GM04503 (cell line): ENCODE results near the gene FRMD4B.

Source experiments
- DNase-seq: peaks from one replicate; pipeline ENCODE4 v3.0.0-alpha.2; 2012; ENCODE audit warnings: low read depth

FRMD4B gene

DNA sequence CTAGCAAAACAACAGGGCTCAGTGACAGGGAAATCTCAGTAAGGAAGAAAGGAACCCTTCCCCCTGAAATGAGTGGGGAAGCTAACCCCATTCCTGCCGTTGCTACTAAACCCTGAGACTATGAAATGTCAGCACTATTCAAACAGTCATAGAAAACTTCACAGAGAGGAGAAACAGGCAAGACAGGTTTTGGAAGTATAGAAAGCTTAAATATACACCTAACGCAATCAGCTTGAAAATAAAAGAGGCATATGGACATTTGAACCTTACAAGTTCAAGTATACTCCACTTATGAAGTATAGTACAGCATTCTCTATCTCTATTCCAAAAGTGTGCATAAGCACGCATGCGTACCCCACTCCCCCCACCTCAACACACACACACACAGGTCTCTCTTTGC lies 17.6 kb upstream of the FRMD4B start:
- no peak for DNase-seq

DNA sequence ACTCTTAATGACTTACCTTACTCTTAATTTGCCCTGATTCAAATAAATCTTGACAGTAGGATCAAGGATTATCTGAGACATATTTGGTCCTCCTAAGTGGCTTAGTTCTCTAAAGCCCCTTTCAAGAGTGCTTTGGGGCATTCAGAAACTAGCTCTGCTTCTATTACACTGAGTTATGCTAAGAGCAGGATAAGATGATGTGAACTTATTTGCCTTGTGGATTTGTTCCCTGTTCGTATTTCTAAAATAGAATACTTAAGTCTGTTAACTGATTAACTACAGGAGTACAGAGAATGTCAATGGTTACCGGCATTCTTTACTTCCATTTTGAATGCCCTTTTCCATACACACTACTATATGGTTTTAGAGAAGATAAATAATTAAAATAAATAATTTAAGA lies 14.8 kb upstream of the FRMD4B start:
- no peak for DNase-seq

GRCh38 chr3:69392850-69393249 lies 7.0 kb upstream of the FRMD4B start:
- no peak for DNase-seq

DNA sequence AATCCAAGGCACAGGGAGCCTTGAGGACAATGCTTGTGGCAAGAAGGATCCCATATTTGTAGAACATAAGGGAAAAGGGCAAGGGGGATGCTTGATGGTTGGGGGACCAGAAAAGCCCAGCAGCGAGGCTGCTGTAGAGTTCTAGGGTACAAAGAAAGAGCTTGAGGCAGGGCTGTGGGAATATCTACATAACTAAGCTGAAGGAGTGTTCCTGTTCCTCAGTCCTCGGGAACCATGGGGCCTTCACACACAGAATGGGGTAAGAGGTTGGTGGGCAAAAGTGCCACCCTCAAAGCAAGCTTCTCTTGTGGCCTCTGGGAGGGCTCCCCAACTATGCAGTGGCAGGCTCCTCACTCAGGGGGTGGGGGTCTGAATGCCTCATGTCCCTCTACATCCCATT lies 6.5 kb upstream of the FRMD4B start:
- DNase-seq: no peak

DNA sequence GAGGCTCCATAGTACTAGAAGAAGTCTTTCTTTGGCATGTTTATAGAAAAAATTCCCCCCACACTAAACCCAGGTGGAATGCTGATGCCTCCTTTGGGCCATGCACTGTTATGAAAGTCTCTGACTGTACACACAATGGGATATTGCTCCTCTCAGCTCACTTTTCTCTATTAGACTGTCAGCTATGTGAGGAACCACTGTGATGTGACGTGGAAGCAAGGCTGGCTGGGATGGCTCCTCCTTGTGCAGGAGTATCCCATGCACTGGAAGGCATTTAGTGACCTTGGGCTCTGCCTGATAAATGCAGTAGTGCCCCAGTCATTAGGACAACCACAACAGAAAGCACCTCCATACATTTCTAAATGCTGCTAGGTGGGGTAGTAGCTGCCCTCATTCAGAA lies 5.7 kb upstream of the FRMD4B start:
- no peak for DNase-seq

GRCh38 chr3:69390771-69391170 lies 4.9 kb upstream of the FRMD4B start:
- no peak for DNase-seq

- DNase-seq: no peak
Measured at GRCh38 chr3:69389520-69390248, 3.8 kb upstream of the FRMD4B start.

DNA sequence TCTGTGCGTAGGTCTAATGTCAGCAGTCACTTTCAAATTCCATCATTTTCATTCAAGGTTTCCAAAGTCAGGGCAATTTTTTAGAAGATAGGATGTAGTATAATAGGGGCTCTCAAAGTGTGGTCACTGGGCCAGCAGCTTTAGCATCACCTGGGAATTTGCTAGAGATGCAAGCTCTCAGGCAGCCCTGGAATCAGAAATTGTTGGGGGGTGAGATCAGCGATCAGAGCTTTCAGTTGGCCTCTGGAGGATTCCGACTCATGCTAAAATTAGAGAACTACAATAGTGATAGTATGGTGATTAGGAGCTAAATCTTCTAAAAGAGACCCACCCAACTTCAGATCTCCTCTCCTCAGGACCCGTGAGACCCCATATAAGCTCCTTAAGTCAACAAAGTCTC lies 2.4 kb upstream of the FRMD4B start:
- DNase-seq: no peak

DNA sequence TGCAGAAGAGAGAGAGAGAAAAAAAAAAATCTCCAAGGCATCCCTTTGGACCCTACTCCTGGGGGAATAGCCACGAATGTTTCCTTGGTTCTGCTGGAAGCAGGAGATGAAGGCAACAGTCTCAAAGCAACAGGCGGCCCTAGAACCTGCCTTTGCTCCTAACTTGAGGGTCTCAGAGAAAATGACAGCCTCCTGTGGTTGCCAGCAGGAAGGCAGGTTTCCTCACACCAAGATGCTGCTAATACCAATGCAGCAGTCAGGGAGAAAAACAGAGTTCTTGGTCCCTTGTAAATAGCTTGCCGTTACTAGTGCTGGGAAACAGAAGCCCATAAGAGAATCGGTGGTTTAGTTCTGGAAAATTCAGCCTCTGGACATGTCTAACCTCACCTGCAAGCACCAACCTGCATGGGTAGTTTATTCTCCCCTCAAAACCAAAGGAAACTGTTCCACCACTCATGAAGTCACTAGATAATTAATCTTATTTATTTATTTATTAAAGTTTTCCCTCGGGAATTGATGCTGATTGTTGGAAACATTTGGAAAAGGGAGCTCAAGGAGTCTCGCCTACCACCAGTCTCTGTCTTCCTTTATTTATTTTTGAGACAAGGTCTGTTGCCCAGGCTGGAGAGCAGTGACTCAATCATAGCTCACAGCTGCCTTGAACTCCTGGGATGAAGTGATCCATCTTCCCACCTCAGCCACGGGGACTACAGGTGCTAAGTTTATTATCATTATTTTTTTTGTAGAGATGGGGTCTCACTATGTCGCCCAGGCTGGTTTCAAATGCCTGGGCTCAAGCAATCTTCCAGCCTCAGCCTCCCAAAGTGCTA lies 883 bp upstream of the FRMD4B start:
- DNase-seq: no peak

DNA sequence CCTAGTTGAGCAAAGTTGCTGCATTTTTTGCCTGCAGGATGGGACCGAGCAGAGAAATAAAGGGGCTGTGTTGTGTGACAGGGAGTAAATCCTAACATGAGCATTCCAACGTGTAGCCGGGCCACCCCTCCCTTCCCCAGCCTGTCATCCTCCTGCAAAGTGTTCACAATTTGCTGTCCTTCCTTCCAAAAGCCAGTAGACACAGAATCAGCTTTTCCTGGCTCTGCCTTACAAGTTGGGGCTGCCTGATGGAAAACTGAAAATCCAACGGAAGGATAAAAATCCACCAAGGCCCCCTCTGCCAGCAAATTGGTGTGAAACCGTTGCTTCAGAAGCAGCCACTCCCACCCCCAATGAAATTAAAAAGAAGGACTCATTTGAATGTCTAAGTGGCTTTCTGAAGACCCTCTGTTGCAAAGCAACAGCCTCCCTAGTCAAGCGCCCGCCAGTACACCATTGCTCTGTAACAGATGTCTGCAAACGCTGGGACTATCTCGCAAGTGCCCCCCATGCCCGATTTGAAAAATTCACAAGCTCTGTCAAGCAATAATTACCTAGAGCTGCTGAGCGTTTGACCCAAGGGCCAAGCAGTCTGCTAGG lies 665 bp downstream of the FRMD4B start:
- no peak for DNase-seq

GRCh38 chr3:69384326-69384725 lies 1.6 kb downstream of the FRMD4B start:
- no peak for DNase-seq

DNA sequence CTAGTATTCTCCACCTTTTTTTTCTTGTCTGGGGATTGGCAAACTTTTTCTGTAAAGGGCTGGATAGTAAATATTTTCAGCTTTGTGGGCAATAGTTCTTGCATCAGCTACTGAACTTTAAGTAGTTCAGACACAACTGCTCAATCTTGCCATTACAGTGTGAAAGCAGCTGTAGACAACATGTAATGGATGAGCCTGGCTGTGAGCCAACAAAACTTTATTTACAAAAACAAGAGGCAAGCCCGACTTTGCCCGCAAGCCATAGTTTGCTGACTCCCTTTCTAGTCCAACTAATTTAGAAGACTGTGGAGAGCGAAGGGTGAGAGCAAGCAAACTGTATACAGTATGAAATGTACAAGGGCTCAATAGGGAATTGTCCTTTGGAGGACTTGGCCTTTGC lies 6.2 kb downstream of the FRMD4B start:
- no peak for DNase-seq

GRCh38 chr3:69378112-69378802 lies 7.6 kb downstream of the FRMD4B start:
- DNase-seq: no peak

- DNase-seq: no peak
Measured at GRCh38 chr3:69377262-69377661, 8.6 kb downstream of the FRMD4B start.

DNA sequence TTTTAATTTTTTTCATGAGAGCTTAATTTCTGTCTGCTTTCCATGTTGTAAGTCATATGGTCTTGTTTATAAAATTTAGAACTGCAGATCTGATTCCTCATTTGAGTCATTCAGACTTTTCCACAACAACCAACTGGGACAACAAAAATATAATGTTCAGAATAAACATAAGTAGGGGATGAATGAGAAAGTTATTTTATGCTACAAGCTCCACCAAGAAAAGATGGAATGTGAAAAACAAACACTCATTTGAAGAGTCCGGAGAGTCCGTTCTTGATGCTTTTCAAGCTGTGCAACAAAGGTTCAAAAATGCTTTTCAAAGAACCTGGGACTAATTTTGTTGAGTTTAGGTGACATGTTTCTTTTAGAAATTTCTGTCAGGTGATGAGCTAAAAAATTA lies 9.2 kb downstream of the FRMD4B start:
- no peak for DNase-seq

GRCh38 chr3:69371816-69372215 lies 14.1 kb downstream of the FRMD4B start:
- no peak for DNase-seq

GRCh38 chr3:69370901-69371301 lies 15.0 kb downstream of the FRMD4B start:
- no peak for DNase-seq

- DNase-seq: no peak
Measured at GRCh38 chr3:69370156-69370883, 15.6 kb downstream of the FRMD4B start.

DNA sequence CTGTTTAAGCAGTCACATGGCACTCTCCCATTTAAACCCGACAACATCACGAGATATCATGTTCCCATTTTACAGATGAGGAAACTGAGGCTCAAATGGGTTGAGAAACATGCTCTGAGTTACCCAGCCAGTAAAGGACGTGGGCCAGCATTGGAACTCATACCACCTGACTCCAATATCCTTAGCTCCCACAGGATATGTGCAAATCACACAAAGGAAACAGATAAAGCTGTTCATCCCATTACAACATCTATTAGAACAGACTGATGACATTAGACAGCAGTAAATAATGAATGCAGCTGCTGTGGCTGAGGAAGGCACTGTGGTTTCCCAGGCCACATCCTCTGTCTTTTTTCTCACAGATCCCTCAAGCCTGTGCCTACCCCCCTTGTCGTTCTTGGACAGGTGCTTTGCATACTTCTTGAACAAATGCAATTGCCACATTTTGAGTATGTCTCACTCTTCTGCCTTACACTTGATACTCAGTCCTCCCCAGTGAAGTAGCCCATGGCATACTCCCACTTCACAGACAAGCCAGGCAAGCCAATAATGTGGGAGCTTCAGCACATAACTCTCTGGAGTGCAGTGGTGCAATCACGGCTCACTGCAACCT lies 17.7 kb downstream of the FRMD4B start:
- no peak for DNase-seq

DNA sequence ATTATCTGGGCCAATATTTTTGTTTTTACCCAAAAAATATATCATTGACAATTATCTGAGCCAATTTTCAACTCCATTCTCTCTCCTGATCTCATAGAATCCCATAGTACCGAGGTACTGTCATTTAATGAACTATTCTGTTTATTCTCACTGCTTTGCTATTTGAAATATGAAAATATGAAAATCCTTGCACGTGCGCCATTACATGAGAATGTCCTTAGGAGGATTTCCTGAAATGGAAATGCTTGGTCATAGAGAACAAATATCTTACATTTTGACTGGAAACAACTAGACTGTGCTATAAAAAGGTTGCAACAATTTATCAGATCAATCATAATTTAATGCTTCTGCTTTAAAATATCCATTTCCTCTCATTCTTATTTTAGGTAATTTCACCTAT lies 18.3 kb downstream of the FRMD4B start:
- no peak for DNase-seq

DNA sequence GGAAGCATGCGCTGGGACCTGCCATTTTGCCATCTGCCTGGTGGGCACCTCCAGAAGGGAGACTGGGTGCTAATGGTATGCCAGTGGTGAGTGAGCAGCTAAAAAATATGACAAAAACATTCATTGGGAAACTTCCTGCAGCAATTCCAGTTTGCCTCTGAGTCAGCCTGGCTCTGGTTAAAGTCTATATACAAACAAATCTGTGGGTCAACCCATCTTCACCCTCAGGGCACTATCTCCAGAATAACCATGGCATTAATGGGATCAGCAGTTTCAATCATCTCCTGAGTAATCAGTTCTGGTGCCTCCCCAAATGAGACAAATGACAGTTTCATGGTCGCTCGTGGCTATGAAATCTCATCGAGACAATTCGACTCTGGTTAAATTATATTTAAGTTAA lies 21.5 kb downstream of the FRMD4B start:
- DNase-seq: peak; percentile 31

GRCh38 chr3:69360690-69361089 lies 25.2 kb downstream of the FRMD4B start:
- DNase-seq: no peak
